ACHN (cell line): ENCODE measurements around the gene PFDN1.
"Not testable (repeated sequence)": the region's sequence is repeated elsewhere in the genome, so short reads cannot be mapped to it uniquely, and the experiment has no call there.

Experiments
- DNase-seq: peaks from one replicate; pipeline ENCODE4 v3.0.0-alpha.2; 2015
- in situ Hi-C: cut with HindIII; loops from 2 replicates; pipeline ENCODE4 v1.10.0; 2017; ENCODE audit warnings: low sequenced_read_pairs, low pct_ligation_motif_present, low pct_unique_long_range_greater_than_20kb

Gene PFDN1, protein sequence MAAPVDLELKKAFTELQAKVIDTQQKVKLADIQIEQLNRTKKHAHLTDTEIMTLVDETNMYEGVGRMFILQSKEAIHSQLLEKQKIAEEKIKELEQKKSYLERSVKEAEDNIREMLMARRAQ

DNA sequence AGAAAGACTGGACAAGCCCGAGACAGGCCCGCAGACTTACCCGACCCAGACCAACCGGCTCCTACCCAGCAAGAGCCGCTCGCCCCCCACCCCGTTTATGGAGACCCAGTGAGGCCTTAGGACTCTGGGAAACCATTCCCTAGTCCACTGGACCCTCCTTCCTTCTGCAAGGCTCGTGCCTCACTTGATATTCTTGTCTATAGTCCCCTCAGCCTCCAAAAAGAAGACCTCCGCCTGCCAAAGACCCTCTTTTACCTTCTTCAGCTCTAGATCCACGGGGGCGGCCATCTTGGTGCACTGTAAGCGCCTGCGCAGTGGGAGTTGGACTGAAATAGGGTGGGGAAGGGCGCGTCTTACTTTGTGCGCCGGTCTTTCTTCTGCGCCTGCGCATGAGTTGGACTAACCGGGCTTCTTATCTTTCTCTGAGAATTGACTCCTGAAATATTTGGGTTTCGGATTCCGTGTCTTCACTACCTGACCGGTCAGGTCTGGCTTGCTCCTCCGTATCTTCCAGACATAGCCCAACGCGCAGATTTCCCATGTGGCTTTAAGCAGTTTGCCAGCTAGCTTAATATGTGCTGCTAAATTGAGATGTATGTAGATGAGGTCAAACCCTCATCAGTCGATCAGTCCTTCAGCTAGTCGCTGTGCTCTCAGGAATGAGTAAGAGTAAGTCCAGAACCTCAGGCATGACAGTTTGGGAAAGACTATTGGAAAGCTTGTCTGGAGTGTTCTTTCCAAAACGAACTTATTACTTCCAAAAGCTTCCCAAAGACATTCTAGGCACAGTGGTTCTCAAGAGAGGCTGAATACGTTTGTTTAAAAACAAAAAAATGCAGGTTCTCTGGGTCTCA is at the start of gene PFDN1:
Gene PFDN1 (minus strand): TSS at position 316 of the 854 bp plus-strand sequence. CDS start 28 bp downstream, at position 288.
- peak; percentile 93 for DNase-seq
- in situ Hi-C loops = no loop called here

- DNase-seq = peak; percentile 72
- in situ Hi-C loops = no loop called here
These were observed 48.9 kb upstream of the PFDN1 start for GRCh38 chr5:140351609-140352334.

DNA sequence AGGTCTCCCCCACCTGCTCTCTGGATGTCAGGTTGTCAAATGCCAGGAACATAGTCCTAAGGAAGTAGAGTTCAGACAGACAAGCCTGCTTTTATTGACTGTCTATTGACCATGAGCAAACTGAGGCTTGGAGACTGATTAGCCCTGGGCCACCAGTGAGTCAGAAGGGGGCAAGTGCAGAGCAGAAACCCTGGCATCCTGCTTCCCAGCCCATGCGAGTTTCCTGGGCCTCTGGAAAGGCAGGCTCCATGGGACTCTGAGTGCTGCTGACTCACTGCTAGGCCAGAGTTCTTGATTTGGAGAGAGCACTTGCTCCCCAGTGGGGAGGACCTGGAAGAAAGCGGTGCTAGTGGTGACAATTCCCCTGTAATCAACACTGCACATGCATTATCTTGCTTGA is 46.3 kb upstream of the PFDN1 start:
- peak; percentile 35 for DNase-seq
- in situ Hi-C loops = no loop called here

GRCh38 chr5:140348104-140348503 is 45.2 kb upstream of the PFDN1 start:
- in situ Hi-C loops = no loop called here
- no peak for DNase-seq

DNA sequence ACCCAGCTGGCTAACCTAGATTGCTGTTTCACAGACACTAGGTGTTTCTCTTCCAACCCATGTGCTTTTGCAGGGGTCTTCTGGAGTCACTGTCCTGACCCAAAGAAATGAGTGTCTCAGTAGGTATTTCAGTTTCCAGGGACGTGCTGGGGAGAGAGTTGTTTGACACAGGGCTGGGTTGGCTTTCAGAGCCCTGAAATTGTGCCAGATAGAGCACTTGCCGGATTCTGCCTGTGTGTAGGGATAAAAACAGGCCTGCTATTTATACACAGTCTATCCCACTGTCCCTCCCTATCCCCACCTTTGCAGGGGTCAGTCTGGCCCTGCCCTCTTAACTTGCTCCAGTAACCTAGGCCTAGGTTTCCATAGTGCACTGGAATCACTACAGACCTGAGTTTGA is 44.5 kb upstream of the PFDN1 start:
- DNase-seq = no peak
- in situ Hi-C loops = no loop called here

GRCh38 chr5:140346348-140347221 is 43.7 kb upstream of the PFDN1 start, which contains the start of gene HBEGF:
TSS of gene HBEGF (minus strand) at chr5:140346603. CDS start at chr5:140346328, 275 bp downstream.
- in situ Hi-C loops = no loop called here
- peak; percentile 75 for DNase-seq

GRCh38 chr5:140345919-140346347 is 43.0 kb upstream of the PFDN1 start:
- peak; percentile 49 for DNase-seq
- in situ Hi-C loops = no loop called here

GRCh38 chr5:140344683-140345423 is 42.0 kb upstream of the PFDN1 start:
- in situ Hi-C loops = no loop called here
- DNase-seq = peak; percentile 48

DNA sequence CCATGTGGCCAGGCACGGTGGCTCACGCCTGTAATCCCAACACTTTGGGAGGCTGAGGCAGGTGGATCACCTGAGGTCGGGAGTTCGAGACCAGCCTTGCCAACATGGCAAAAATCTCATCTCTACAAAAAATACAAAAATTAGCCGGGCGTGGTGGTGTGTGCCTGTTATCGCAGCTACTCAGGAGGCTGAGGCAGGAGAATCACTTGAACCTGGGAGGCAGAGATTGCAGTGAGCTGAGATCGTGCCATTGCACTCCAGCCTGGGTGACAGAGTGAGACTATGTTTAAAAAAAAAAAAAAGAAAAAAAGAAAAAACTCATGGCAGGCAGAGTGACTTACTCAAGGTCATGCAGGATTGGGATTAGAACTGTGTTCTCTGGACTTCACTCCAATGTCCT is 40.9 kb upstream of the PFDN1 start:
- DNase-seq, in situ Hi-C loops: not testable (repeated sequence)

GRCh38 chr5:140342896-140343295 is 40.0 kb upstream of the PFDN1 start:
- no peak for DNase-seq
- in situ Hi-C loops = no loop called here

- DNase-seq = no peak
- in situ Hi-C loops = no loop called here
These were observed 39.4 kb upstream of the PFDN1 start for GRCh38 chr5:140342287-140342686.

DNA sequence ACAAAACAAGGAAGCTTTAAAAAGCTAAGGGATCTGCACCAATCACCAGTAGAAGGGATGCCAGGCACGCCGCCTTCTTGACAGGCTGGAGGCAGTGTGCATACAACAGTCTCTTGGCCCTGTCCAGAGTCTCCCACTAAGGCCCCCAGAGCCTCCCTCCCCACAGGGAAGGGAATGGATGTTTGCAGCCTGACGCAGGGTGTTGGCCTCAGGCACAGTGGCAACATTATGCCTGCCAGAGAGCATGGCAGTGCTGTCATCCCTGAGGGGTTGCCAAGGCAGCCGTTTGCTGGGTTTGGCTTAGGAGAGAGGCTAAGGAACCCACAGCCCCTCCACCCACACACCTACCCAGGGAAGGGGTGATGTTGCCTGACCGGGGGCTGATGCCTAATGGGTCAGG is 38.7 kb upstream of the PFDN1 start:
- DNase-seq = no peak
- in situ Hi-C loops = no loop called here

- in situ Hi-C loops = no loop called here
- no peak for DNase-seq
These were observed 37.8 kb upstream of the PFDN1 start for GRCh38 chr5:140340605-140341121.

- in situ Hi-C loops = no loop called here
- DNase-seq = no peak
These were observed 36.7 kb upstream of the PFDN1 start for GRCh38 chr5:140339636-140340035.

GRCh38 chr5:140338908-140339307 is 36.0 kb upstream of the PFDN1 start:
- DNase-seq = no peak
- in situ Hi-C loops = no loop called here

GRCh38 chr5:140338336-140338735 is 35.4 kb upstream of the PFDN1 start:
- in situ Hi-C loops = no loop called here
- no peak for DNase-seq

DNA sequence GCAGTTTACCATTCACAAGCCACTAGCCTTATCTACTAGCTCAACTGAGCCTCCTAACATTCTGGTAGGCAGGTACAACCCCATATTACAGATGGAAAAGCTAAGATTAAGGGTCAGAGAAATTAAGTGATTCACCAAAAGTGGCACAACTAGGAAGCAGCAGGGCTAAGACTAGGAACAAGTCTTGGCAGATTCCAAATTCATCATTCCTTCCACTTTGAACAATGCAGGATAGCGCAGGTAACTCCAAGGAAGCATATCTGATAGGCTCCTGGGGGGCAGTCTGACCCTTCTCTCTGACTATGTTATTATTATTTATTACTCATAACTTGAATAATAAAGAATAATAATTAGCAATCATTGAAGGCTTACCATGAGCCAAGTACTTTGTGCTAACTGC is 35.0 kb upstream of the PFDN1 start:
- in situ Hi-C loops = no loop called here

GRCh38 chr5:140336388-140336787 is 33.5 kb upstream of the PFDN1 start:
- no peak for DNase-seq
- in situ Hi-C loops = no loop called here

More for the DNA sequence above, 35.0 kb upstream of the PFDN1 start:
- no peak for DNase-seq
